Epidermal melanocyte (primary cell): Measurements from ENCODE around the gene BICRAL.
"Not testable (repeated sequence)": the region's sequence is repeated elsewhere in the genome, so short reads cannot be mapped to it uniquely, and the experiment has no call there.

Experiments used
- DNase-seq: peaks from one replicate; pipeline ENCODE4 v3.0.0; 2011; ENCODE audit warnings: low spot score; ENCODE audit not compliant: insufficient read length

BICRAL gene

GRCh38 chr6:42890311-42891198, 108.7 kb downstream of the BICRAL start:
- peak; percentile 87 for DNase-seq

- DNase-seq = no peak
These were observed 109.4 kb downstream of the BICRAL start for GRCh38 chr6:42891199-42891722.

- not testable (repeated sequence) for DNase-seq
These were observed 112.4 kb downstream of the BICRAL start for GRCh38 chr6:42894041-42894828.

- no peak for DNase-seq
These were observed 114.4 kb downstream of the BICRAL start for GRCh38 chr6:42896178-42896719.

- no peak for DNase-seq
These were observed 117.1 kb downstream of the BICRAL start for GRCh38 chr6:42898891-42899361.

- no peak for DNase-seq
These were observed 118.0 kb downstream of the BICRAL start for GRCh38 chr6:42899871-42900270.

GRCh38 chr6:42901538-42901957, 119.7 kb downstream of the BICRAL start:
- peak; percentile 43 for DNase-seq

- not testable (repeated sequence) for DNase-seq
These were observed 120.8 kb downstream of the BICRAL start for GRCh38 chr6:42902429-42903263.

- DNase-seq = no peak
These were observed 122.6 kb downstream of the BICRAL start for GRCh38 chr6:42904467-42904866.

- no peak for DNase-seq
These were observed 125.5 kb downstream of the BICRAL start for GRCh38 chr6:42907336-42907735.

- no peak for DNase-seq
These were observed 128.0 kb downstream of the BICRAL start for GRCh38 chr6:42909835-42910234.

GRCh38 chr6:42911171-42912021, 129.5 kb downstream of the BICRAL start:
- DNase-seq = no peak

GRCh38 chr6:42914546-42914945, 132.7 kb downstream of the BICRAL start:
- DNase-seq = no peak

GRCh38 chr6:42915732-42916131, 133.9 kb downstream of the BICRAL start, which contains the start of gene PTCRA:
TSS of gene PTCRA (plus strand) at chr6:42916053. CDS start at chr6:42916070, 17 bp downstream.
- no peak for DNase-seq

- no peak for DNase-seq
These were observed 134.4 kb downstream of the BICRAL start for GRCh38 chr6:42916288-42916687.
